OCI-LY1 (cell line): ENCODE results near the gene GPR39.

Source experiments
- CTCF ChIP-seq: fragments of 200-600 bp; sonication (generic), shearing (Covaris generic); IDR thresholded peaks from 2 replicates; pipeline ENCODE4 v1.5.1; 2017; ENCODE audit warnings: mild to moderate bottlenecking, antibody characterized with exemption, low read length, moderate library complexity, mixed read lengths
- EZH2 ChIP-seq: fragments of 200-600 bp; sonication (generic), shearing (Covaris generic); IDR thresholded peaks from 2 replicates; pipeline ENCODE4 v1.8.0; 2017; ENCODE audit warnings: borderline replicate concordance, mixed run types, mild to moderate bottlenecking, antibody characterized with exemption, low read length, moderate library complexity, mixed read lengths

- TF ChIP-seq EZH2, result no peak
- TF ChIP-seq CTCF, result no peak
Measured at GRCh38 chr2:132542953-132543569, 126.5 kb downstream of the GPR39 start.
